SK-N-SH (cell line): ENCODE data around the gene TCEA3. TPM values are rescaled to one million over a fixed set of nuclear protein-coding genes. Genes with fewer than 3 reads are reported as not detected.

ENCODE experiments used
- CTCF ChIA-PET: fragments of 300-600, 350-600 bp; formaldehyde crosslinking; extraction: SDS; loops from one replicate; lab custom pipeline; 2021; lab: Yijun Ruan, JAX
- POLR2A ChIA-PET: fragments of 350-600 bp; sonication (Branson Sonifier 250); formaldehyde crosslinking; extraction: SDS; loops from one replicate; lab custom pipeline; 2020; ENCODE audit warnings: antibody characterized with exemption, inconsistent platforms; lab: Yijun Ruan, JAX
- DNase-seq: peaks from one replicate; pipeline ENCODE4 v3.0.0; 2012
- H2AFZ ChIP-seq: fragments of 200-600 bp; sonication (generic); 2 replicates; pipeline ENCODE4 v1.8.1; 2016; ENCODE audit warnings: antibody characterized with exemption, mild to moderate bottlenecking, low read depth
- H3F3A ChIP-seq: fragments of 200-600 bp; sonication (generic); replicated peaks from 2 replicates; pipeline ENCODE3; 2016; ENCODE audit warnings: antibody characterized with exemption, mild to moderate bottlenecking; ENCODE audit not compliant: insufficient read depth
- H3K27ac ChIP-seq, 2 experiments: fragments of 200-500 bp in 1 of 2; fragments of 200-600 bp in 1 of 2; sonication (Bioruptor generic) in 1 of 2; sonication (generic), shearing (Covaris generic) in 1 of 2; 2 replicates each; pipeline versions ENCODE4 v1.5.1 to v1.6.1; 2014 to 2016; ENCODE audit warnings: low read depth in 2 of 2, inconsistent platforms in 1 of 2, low read length in 1 of 2, mild to moderate bottlenecking in 1 of 2, mixed read lengths in 1 of 2
- H3K27me3 ChIP-seq: fragments of 200-600 bp; sonication (generic), shearing (Covaris generic); 2 replicates; pipeline ENCODE4 v1.6.1; 2016; ENCODE audit warnings: mixed run types; ENCODE audit not compliant: insufficient read depth
- H3K36me3 ChIP-seq, 2 experiments: fragments of 200-500 bp in 1 of 2; fragments of 200-600 bp in 1 of 2; sonication (Bioruptor generic) in 1 of 2; sonication (generic) in 1 of 2; replicated peaks in 1 of 2; 2 replicates each; pipeline versions ENCODE3 to v1.5.1; 2014 to 2016; ENCODE audit warnings: low read length in 1 of 2, mild to moderate bottlenecking in 1 of 2; ENCODE audit not compliant: insufficient read depth in 2 of 2, control insufficient read depth in 1 of 2
- H3K4me1 ChIP-seq, 2 experiments: fragments of 200-500 bp in 1 of 2; fragments of 200-600 bp in 1 of 2; sonication (Bioruptor generic) in 1 of 2; sonication (generic), shearing (Covaris generic) in 1 of 2; 2 replicates each; pipeline versions ENCODE4 v1.5.1 to v1.6.1; 2014 to 2016; ENCODE audit warnings: low read depth in 1 of 2, low read length in 1 of 2, mixed run types in 1 of 2; ENCODE audit not compliant: insufficient read depth in 2 of 2, control insufficient read depth in 1 of 2
- H3K4me2 ChIP-seq: fragments of 200-600 bp; sonication (generic), shearing (Covaris generic); 2 replicates; pipeline ENCODE4 v1.6.1; 2017; ENCODE audit warnings: mixed run types
- H3K4me3 ChIP-seq, 2 experiments: fragments of 200-500 bp in 1 of 2; fragments of 200-600 bp in 1 of 2; sonication (Bioruptor generic) in 1 of 2; sonication (generic), shearing (Covaris generic) in 1 of 2; 2 replicates each; pipeline versions ENCODE4 v1.5.1 to v1.8.1; 2014 to 2016; ENCODE audit warnings: low read depth in 2 of 2, inconsistent platforms in 1 of 2, low read length in 1 of 2, mild to moderate bottlenecking in 1 of 2, mixed read lengths in 1 of 2, moderate library complexity in 1 of 2
- H3K79me2 ChIP-seq: fragments of 200-600 bp; sonication (generic); 2 replicates; pipeline ENCODE4 v1.8.1; 2017; ENCODE audit warnings: mild to moderate bottlenecking; ENCODE audit not compliant: insufficient read depth
- H3K9ac ChIP-seq: fragments of 200-600 bp; sonication (generic); 2 replicates; pipeline ENCODE4 v1.6.1; 2017; ENCODE audit warnings: mixed run types
- H3K9me2 ChIP-seq: fragments of 200-600 bp; sonication (generic); 2 replicates; pipeline ENCODE4 v1.6.1; 2017; ENCODE audit warnings: mixed run types
- H3K9me3 ChIP-seq: fragments of 200-600 bp; sonication (generic); 2 replicates; pipeline ENCODE4 v1.6.1; 2017; ENCODE audit warnings: mixed run types, mild to moderate bottlenecking, moderate library complexity
- H4K20me1 ChIP-seq: fragments of 200-600 bp; sonication (generic); 2 replicates; pipeline ENCODE4 v1.6.1; 2017; ENCODE audit warnings: mild to moderate bottlenecking, mixed run types; ENCODE audit not compliant: insufficient read depth
- EP300 ChIP-seq, 2 experiments: IDR thresholded peaks; 2 replicates each; pipeline versions ENCODE4 v1.4.0 to v1.6.1; 2012; ENCODE audit warnings: borderline replicate concordance in 1 of 2, low read depth in 1 of 2, low read length in 1 of 2
- FOXM1 ChIP-seq: IDR thresholded peaks from 2 replicates; pipeline ENCODE4 v1.4.0; 2012; ENCODE audit warnings: low read depth, mild to moderate bottlenecking
- MXI1 ChIP-seq: IDR thresholded peaks from 2 replicates; pipeline ENCODE4 v1.6.1; 2012; ENCODE audit warnings: mild to moderate bottlenecking, low read depth, low read length, improper control_type of control experiment
- NRF1 ChIP-seq: IDR thresholded peaks from 2 replicates; pipeline ENCODE4 v1.6.1; 2012; ENCODE audit warnings: low read depth, mild to moderate bottlenecking, low read length
- POLR2AphosphoS5 ChIP-seq: IDR thresholded peaks from 2 replicates; pipeline ENCODE4 v1.6.1; 2012; ENCODE audit warnings: low read depth, low read length
- RAD21 ChIP-seq: IDR thresholded peaks from 2 replicates; pipeline ENCODE4 v1.6.1; 2012; ENCODE audit warnings: mild to moderate bottlenecking, low read length
- RCOR1 ChIP-seq: fragments of 150-350 bp; IDR thresholded peaks from 2 replicates; pipeline ENCODE4 v1.6.1; 2017; ENCODE audit warnings: antibody characterized with exemption, low read length
- TCF12 ChIP-seq: IDR thresholded peaks from 2 replicates; pipeline ENCODE4 v1.4.0; 2012
- USF1 ChIP-seq: IDR thresholded peaks from 2 replicates; pipeline ENCODE4 v1.4.0; 2012; ENCODE audit warnings: low read depth, borderline replicate concordance
- YY1 ChIP-seq: IDR thresholded peaks from 2 replicates; pipeline ENCODE4 v1.4.0; 2012; ENCODE audit warnings: low read depth, mild to moderate bottlenecking
- WGBS: methylation state at CpG from one replicate; pipeline ENCODE4 v1.1.6; 2017; ENCODE audit warnings: low lambda C conversion rate; 5-methylcytosine and 5-hydroxymethylcytosine counted together
- polyA plus RNA-seq, 3 experiments: library from polyadenylated mRNA; depleted of rRNA; stranded (reverse); fragments of >200 nt; gene quantifications; 2 replicates each; pipeline ENCODE4 v1.2.3, GENCODE V29; 2012
- TF ChIP-seq, protein P1 (sequence below): fragments of 150-350 bp; IDR thresholded peaks from 2 replicates; pipeline ENCODE4 v1.6.1; 2017; ENCODE audit warnings: antibody characterized with exemption, low read length, low read depth, borderline replicate concordance
- TF ChIP-seq, protein P2 (sequence below): IDR thresholded peaks from 2 replicates; pipeline ENCODE4 v1.4.0; 2012; ENCODE audit warnings: low read depth, borderline replicate concordance
- TF ChIP-seq, protein P3 (sequence below): fragments of 150-350 bp; IDR thresholded peaks from 2 replicates; pipeline ENCODE4 v1.6.1; 2016; ENCODE audit warnings: mild to moderate bottlenecking, low read depth, low read length

Gene TCEA3
- polyA plus RNA-seq, 1 of the 3 experiments (the other 2 are of a cell fraction), result 1.1 TPM

- no peaks in the 10 kb centered on the region for H3K9me3 ChIP-seq
- peaks cover 0 to under 1% of the 10 kb centered on the region in 2 experiments for H3K36me3 ChIP-seq
- no peak overlapping the region for H2AFZ ChIP-seq
- H3K27ac ChIP-seq, result no peak overlapping the region
- no peak overlapping the region for H3K9ac ChIP-seq
- no peak overlapping the region for H3K4me2 ChIP-seq
- POLR2A ChIA-PET, result no interaction called here
- H3K79me2 ChIP-seq, result no peaks in the 10 kb centered on the region
- no peaks in the 10 kb centered on the region for H3F3A ChIP-seq
- no peaks in the 10 kb centered on the region for H3K27me3 ChIP-seq
- CTCF ChIA-PET, result interaction anchor here (0.7 to 5.6 kb wide), 5 partner anchors 15 to 270 kb away, joined by 3 to 42 read pairs (median 3); partner anchors contain the start of genes ASAP3 and RPL11
- no peaks in the 10 kb centered on the region for H4K20me1 ChIP-seq
- peaks cover 0 to 33% of the 10 kb centered on the region in 2 experiments; a peak in 1 of 4 replicates for H3K4me1 ChIP-seq
- WGBS, result 81% methylated on average over 3 of the region's 3 CpGs
- no peaks in the 10 kb centered on the region for H3K9me2 ChIP-seq
- no peak for DNase-seq
- TF ChIP-seq, protein P1, sequence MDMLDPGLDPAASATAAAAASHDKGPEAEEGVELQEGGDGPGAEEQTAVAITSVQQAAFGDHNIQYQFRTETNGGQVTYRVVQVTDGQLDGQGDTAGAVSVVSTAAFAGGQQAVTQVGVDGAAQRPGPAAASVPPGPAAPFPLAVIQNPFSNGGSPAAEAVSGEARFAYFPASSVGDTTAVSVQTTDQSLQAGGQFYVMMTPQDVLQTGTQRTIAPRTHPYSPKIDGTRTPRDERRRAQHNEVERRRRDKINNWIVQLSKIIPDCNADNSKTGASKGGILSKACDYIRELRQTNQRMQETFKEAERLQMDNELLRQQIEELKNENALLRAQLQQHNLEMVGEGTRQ, result no peak
- TF ChIP-seq TCF12, result no peak
- no peak for TF ChIP-seq MXI1
- TF ChIP-seq RAD21, result no peak
- no peak for TF ChIP-seq NRF1
- TF ChIP-seq, protein P2, sequence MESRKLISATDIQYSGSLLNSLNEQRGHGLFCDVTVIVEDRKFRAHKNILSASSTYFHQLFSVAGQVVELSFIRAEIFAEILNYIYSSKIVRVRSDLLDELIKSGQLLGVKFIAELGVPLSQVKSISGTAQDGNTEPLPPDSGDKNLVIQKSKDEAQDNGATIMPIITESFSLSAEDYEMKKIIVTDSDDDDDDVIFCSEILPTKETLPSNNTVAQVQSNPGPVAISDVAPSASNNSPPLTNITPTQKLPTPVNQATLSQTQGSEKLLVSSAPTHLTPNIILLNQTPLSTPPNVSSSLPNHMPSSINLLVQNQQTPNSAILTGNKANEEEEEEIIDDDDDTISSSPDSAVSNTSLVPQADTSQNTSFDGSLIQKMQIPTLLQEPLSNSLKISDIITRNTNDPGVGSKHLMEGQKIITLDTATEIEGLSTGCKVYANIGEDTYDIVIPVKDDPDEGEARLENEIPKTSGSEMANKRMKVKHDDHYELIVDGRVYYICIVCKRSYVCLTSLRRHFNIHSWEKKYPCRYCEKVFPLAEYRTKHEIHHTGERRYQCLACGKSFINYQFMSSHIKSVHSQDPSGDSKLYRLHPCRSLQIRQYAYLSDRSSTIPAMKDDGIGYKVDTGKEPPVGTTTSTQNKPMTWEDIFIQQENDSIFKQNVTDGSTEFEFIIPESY, result no peak
- TF ChIP-seq FOXM1, result no peak
- no peak for TF ChIP-seq POLR2AphosphoS5
- no peak for TF ChIP-seq YY1
- no peak for TF ChIP-seq EP300 (IDR thresholded peaks at IDR 0.05; ENCODE audit: borderline replicate concordance in 1 of 2, low read depth in 1 of 2, low read length in 1 of 2)
- TF ChIP-seq USF1, result no peak
- TF ChIP-seq RCOR1, result no peak
- H3K4me3 ChIP-seq, result no peak overlapping the region
Observed at GRCh38 chr1:23421343-23421742, 3.2 kb downstream of the TCEA3 start.

DNA sequence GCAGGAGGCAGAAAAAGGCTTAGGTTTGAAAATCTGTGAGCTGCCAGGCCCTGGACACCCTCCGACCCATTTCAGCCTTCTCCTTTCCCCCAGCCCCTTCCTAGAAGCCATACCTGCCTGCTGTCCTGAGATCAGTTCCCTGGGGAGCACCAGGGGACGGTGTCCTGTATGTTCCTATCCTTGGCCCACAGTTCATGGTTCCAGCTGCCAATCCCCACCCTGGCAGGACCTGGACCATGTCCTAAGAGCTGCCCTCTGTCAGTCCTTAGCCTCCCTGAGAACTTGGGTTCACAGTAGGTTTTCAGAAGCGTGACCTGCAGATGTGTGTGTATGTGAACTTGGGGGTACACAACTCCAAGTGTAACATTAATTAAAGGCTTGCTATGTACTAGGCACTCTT lies 3.8 kb downstream of the TCEA3 start:
- H3K36me3 ChIP-seq, result no peaks in the 10 kb centered on the region
- ChIA-PET CTCF (interaction anchor here (0.9 to 5.6 kb wide), 2 partner anchors 16 to 63 kb away, joined by 3 to 42 read pairs; partner anchors contain the start of gene ASAP3), POLR2A (no interaction called here)
- no peak overlapping the region for H3K4me2 ChIP-seq
- H3K9ac ChIP-seq, result no peak overlapping the region
- no peak for TF ChIP-seq USF1
- TF ChIP-seq, protein P3, sequence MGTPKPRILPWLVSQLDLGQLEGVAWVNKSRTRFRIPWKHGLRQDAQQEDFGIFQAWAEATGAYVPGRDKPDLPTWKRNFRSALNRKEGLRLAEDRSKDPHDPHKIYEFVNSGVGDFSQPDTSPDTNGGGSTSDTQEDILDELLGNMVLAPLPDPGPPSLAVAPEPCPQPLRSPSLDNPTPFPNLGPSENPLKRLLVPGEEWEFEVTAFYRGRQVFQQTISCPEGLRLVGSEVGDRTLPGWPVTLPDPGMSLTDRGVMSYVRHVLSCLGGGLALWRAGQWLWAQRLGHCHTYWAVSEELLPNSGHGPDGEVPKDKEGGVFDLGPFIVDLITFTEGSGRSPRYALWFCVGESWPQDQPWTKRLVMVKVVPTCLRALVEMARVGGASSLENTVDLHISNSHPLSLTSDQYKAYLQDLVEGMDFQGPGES, result no peak
- H3K27ac ChIP-seq, result no peak overlapping the region
- H3K4me1 ChIP-seq, result peaks cover 0 to 33% of the 10 kb centered on the region in 2 experiments; a peak in 1 of 4 replicates
- H2AFZ ChIP-seq, result no peak overlapping the region
- H3K9me3 ChIP-seq, result no peaks in the 10 kb centered on the region
- DNase-seq, result no peak
- H3K79me2 ChIP-seq, result no peaks in the 10 kb centered on the region
- H3K9me2 ChIP-seq, result no peaks in the 10 kb centered on the region
- no peak overlapping the region for H3K4me3 ChIP-seq
- WGBS, result 96% methylated on average over 3 of the region's 3 CpGs
- H3F3A ChIP-seq, result no peaks in the 10 kb centered on the region
- no peaks in the 10 kb centered on the region for H4K20me1 ChIP-seq
- H3K27me3 ChIP-seq, result no peaks in the 10 kb centered on the region
